HG03025 (cell line): ENCODE results near the gene PGM2.

Experiments
- ATAC-seq: cut with Tn5 transposase; IDR thresholded peaks from one replicate; pipeline ENCODE4 v1.9.1; 2021; ENCODE audit warnings: mild to moderate bottlenecking, moderate library complexity; ENCODE audit not compliant: unreplicated experiment, low FRiP score

PGM2 gene

GRCh38 chr4:37895271-37895670 is 68.8 kb downstream of the PGM2 start:
- no peak for ATAC-seq

GRCh38 chr4:37896206-37896860 is 69.8 kb downstream of the PGM2 start:
- no peak for ATAC-seq

GRCh38 chr4:37902212-37902611 is 75.7 kb downstream of the PGM2 start:
- ATAC-seq: no peak

- no peak for ATAC-seq
These were observed 76.5 kb downstream of the PGM2 start for GRCh38 chr4:37902738-37903693.

GRCh38 chr4:37903901-37904300 is 77.4 kb downstream of the PGM2 start:
- ATAC-seq: no peak

- no peak for ATAC-seq
These were observed 78.3 kb downstream of the PGM2 start for GRCh38 chr4:37904824-37905223.

GRCh38 chr4:37905533-37906169 is 79.2 kb downstream of the PGM2 start:
- no peak for ATAC-seq

- ATAC-seq: no peak
These were observed 82.2 kb downstream of the PGM2 start for GRCh38 chr4:37908488-37909331.

GRCh38 chr4:37909332-37910090 is 83.0 kb downstream of the PGM2 start:
- no peak for ATAC-seq

- no peak for ATAC-seq
These were observed 83.6 kb downstream of the PGM2 start for GRCh38 chr4:37910091-37910486.
